ENCODE data around the gene CAMSAP3. TPM values are rescaled to one million over a fixed set of nuclear protein-coding genes. Genes with fewer than 3 reads are reported as not detected.

CAMSAP3 gene
- total and polyA plus RNA-seq, 10 of the 15 experiments (the other 5 are each of a cell fraction or from before 2014, with no cell fraction given): 0.03 to 6.3 (median 0.72) TPM

DNA sequence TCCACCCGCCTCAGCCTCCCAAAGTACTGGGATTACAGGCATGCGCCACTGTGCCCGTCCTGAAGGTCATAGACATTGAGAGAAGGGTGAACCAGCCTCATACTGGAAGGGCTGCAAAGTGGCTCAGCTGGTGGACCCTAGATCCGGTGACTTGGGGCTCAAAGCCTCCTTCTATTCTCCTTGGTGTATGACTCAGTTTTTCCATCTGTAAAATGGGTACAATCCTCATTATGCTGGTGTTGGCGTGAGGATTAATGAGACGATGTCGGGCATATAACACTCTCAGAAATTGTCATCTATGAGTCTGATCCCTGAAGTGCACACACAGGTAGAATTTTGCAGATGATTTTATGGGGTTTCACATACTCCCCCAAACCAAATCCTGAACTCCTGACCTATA lies 5.8 kb upstream of the CAMSAP3 start:
- H4K20me1 ChIP-seq (ENCODE audit: control insufficient read depth, insufficient read depth): no peaks in the 10 kb centered on the region
- no peak overlapping the region for H2AFZ ChIP-seq (ENCODE audit: control insufficient read depth, low read depth, low read length)
- WGBS (ENCODE audit: insufficient coverage, insufficient replicate concordance, low lambda C conversion rate, missing lambda C conversion rate): 76% methylated on average over 7 of the region's 7 CpGs
- FAIRE-seq (no peak), ATAC-seq (no peak), DNase-seq (ENCODE audit: low read depth, low spot score) (no peak)
- H3K4me3 ChIP-seq: no peak overlapping the region
- BruUV-seq (replicated peaks): no TSS peak
- no peaks in the 10 kb centered on the region for H3K36me3 ChIP-seq (ENCODE audit: control insufficient read depth in 2 of 2, insufficient read depth in 2 of 2, low read length in 1 of 2)
- intact Hi-C loops (cut with micrococcal nuclease; ENCODE audit: unreplicated experiment): no loop called here
- no peak for TF ChIP-seq NR2C2 (IDR thresholded peaks at IDR 0.05; ENCODE audit: borderline replicate concordance, control insufficient read depth, insufficient read length, low read depth)
- TF ChIP-seq TARDBP (IDR thresholded peaks at IDR 0.05; ENCODE audit: borderline replicate concordance): no peak
- H3K79me2 ChIP-seq (ENCODE audit: control insufficient read depth, insufficient read depth, low read length): no peaks in the 10 kb centered on the region
- H3K9ac ChIP-seq (ENCODE audit: control insufficient read depth, insufficient read depth, low read length): no peak overlapping the region
- in situ Hi-C loops (cut with MboI): no loop called here
- H3K27me3 ChIP-seq (replicated peaks in 1 of 2; ENCODE audit: control insufficient read depth in 2 of 2, insufficient read depth in 2 of 2, low read length in 1 of 2): no peaks in the 10 kb centered on the region
- no peak overlapping the region for H3K4me2 ChIP-seq (ENCODE audit: control insufficient read depth, insufficient read depth)
- H3K27ac ChIP-seq (ENCODE audit: control insufficient read depth, insufficient read depth): no peak overlapping the region
- H3K9me3 ChIP-seq (replicated peaks; ENCODE audit: control insufficient read depth, insufficient read depth, low read length): no peaks in the 10 kb centered on the region
- ChIA-PET SMC1A (ENCODE audit: uncharacterized antibody, unreplicated experiment) (interaction anchor here (1.2 kb wide), 1 partner anchor 14 kb away, joined by 3 read pairs; no protein-coding TSS in a partner anchor), RAD21 (ENCODE audit: unreplicated experiment) (no interaction called here), CTCF (no interaction called here), POLR2A (interaction anchor here (0.6 kb wide), 1 partner anchor 754 kb away, joined by 3 read pairs; no protein-coding TSS in a partner anchor)
- no peaks in the 10 kb centered on the region for H3K4me1 ChIP-seq (ENCODE audit: control insufficient read depth, insufficient read depth, low read length)

DNA sequence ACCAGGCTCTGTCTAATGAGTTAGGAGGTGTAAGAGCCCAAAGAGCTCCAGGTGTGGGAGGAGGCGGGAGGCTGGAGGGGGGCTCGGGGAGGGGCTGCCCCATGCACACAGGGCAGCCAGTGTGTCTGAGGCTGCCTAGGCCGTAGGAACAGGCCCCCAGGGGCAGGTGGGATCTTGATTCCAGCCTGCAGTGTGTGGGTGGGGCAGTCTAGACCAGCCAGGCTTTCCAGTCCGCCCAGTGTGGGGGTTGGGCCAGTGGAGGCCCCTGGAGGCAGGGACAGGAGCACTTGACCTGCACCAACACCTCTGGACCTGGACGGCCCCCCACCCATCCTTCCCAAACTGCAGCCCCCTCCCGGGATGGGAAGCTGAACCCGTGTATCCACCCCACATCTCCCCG lies 5.4 kb upstream of the CAMSAP3 start:
- 12% methylated on average over 8 of the region's 8 CpGs for WGBS (ENCODE audit: insufficient coverage, insufficient replicate concordance, low lambda C conversion rate, missing lambda C conversion rate)
- no peak overlapping the region for H2AFZ ChIP-seq (ENCODE audit: control insufficient read depth, low read depth, low read length)
- DNase-seq (ENCODE audit: low read depth, low spot score) (no peak), ATAC-seq (no peak), FAIRE-seq (no peak)
- ChIA-PET RAD21 (ENCODE audit: unreplicated experiment) (no interaction called here), POLR2A (interaction anchor here (0.6 kb wide), 1 partner anchor 754 kb away, joined by 3 read pairs; no protein-coding TSS in a partner anchor), CTCF (no interaction called here), SMC1A (ENCODE audit: uncharacterized antibody, unreplicated experiment) (interaction anchor here (1.2 kb wide), 1 partner anchor 13 kb away, joined by 3 read pairs; no protein-coding TSS in a partner anchor)
- no peak overlapping the region for H3K4me3 ChIP-seq
- H3K36me3 ChIP-seq (ENCODE audit: control insufficient read depth in 2 of 2, insufficient read depth in 2 of 2, low read length in 1 of 2): no peaks in the 10 kb centered on the region
- BruUV-seq (replicated peaks): no TSS peak
- H3K4me1 ChIP-seq (ENCODE audit: control insufficient read depth, insufficient read depth, low read length): no peaks in the 10 kb centered on the region; the same call in 1 of the 2 replicates
- no peaks in the 10 kb centered on the region for H3K9me3 ChIP-seq (replicated peaks; ENCODE audit: control insufficient read depth, insufficient read depth, low read length)
- H3K27ac ChIP-seq (ENCODE audit: control insufficient read depth, insufficient read depth): no peak overlapping the region
- no peaks in the 10 kb centered on the region for H3K79me2 ChIP-seq (ENCODE audit: control insufficient read depth, insufficient read depth, low read length)
- in situ Hi-C loops (cut with MboI): no loop called here
- H4K20me1 ChIP-seq (ENCODE audit: control insufficient read depth, insufficient read depth): no peaks in the 10 kb centered on the region
- intact Hi-C loops (cut with micrococcal nuclease; ENCODE audit: unreplicated experiment): no loop called here
- no peaks in the 10 kb centered on the region for H3K27me3 ChIP-seq (replicated peaks in 1 of 2; ENCODE audit: control insufficient read depth in 2 of 2, insufficient read depth in 2 of 2, low read length in 1 of 2)
- H3K9ac ChIP-seq (ENCODE audit: control insufficient read depth, insufficient read depth, low read length): no peak overlapping the region
- TF ChIP-seq SMARCA5 (IDR thresholded peaks at IDR 0.05) (no peak), CREB1 (IDR thresholded peaks at IDR 0.05; ENCODE audit: low read depth) (no peak), JUND (IDR thresholded peaks at IDR 0.05; ENCODE audit: low read depth, low read length) (no peak), POLR2A (IDR thresholded peaks at IDR 0.05; ENCODE audit: low read depth, low read length) (no peak), LARP7 (IDR thresholded peaks at IDR 0.05) (no peak), DPF2 (IDR thresholded peaks at IDR 0.05) (no peak), IKZF1 (conservative IDR thresholded peaks at IDR 0.05) (no peak), ZBED1 (IDR thresholded peaks at IDR 0.05; ENCODE audit: borderline replicate concordance) (no peak), SIX5 (IDR thresholded peaks at IDR 0.05; ENCODE audit: low read depth, low read length, severe bottlenecking) (no peak)
- TF ChIP-seq, protein P1, sequence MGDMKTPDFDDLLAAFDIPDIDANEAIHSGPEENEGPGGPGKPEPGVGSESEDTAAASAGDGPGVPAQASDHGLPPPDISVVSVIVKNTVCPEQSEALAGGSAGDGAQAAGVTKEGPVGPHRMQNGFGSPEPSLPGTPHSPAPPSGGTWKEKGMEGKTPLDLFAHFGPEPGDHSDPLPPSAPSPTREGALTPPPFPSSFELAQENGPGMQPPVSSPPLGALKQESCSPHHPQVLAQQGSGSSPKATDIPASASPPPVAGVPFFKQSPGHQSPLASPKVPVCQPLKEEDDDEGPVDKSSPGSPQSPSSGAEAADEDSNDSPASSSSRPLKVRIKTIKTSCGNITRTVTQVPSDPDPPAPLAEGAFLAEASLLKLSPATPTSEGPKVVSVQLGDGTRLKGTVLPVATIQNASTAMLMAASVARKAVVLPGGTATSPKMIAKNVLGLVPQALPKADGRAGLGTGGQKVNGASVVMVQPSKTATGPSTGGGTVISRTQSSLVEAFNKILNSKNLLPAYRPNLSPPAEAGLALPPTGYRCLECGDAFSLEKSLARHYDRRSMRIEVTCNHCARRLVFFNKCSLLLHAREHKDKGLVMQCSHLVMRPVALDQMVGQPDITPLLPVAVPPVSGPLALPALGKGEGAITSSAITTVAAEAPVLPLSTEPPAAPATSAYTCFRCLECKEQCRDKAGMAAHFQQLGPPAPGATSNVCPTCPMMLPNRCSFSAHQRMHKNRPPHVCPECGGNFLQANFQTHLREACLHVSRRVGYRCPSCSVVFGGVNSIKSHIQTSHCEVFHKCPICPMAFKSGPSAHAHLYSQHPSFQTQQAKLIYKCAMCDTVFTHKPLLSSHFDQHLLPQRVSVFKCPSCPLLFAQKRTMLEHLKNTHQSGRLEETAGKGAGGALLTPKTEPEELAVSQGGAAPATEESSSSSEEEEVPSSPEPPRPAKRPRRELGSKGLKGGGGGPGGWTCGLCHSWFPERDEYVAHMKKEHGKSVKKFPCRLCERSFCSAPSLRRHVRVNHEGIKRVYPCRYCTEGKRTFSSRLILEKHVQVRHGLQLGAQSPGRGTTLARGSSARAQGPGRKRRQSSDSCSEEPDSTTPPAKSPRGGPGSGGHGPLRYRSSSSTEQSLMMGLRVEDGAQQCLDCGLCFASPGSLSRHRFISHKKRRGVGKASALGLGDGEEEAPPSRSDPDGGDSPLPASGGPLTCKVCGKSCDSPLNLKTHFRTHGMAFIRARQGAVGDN (IDR thresholded peaks at IDR 0.05): no peak
- H3K4me2 ChIP-seq (ENCODE audit: control insufficient read depth, insufficient read depth): no peak overlapping the region
